Transverse colon (tissue), 4 donors: Measurements from ENCODE around the gene EZR. TPM values are rescaled to one million over a fixed set of nuclear protein-coding genes. Genes with fewer than 3 reads are reported as not detected.

Source experiments
- DNase-seq: peaks from one replicate; pipeline ENCODE4 v3.0.0-alpha.2; 2019
- H3K27ac ChIP-seq, 4 donors: fragments of 200-600 bp; sonication (generic); 2 replicates each; pipeline ENCODE4 v1.5.1; 2016 to 2018; ENCODE audit warnings: inconsistent platforms in 4 of 4
- H3K27me3 ChIP-seq: fragments of 200-600 bp; sonication (generic); 2 replicates; pipeline ENCODE4 v1.5.1; 2017; ENCODE audit warnings: inconsistent platforms
- H3K36me3 ChIP-seq, 4 donors: fragments of 200-600 bp; sonication (generic); 2 replicates each; pipeline ENCODE4 v1.5.1; 2017 to 2019; ENCODE audit warnings: inconsistent platforms in 4 of 4
- H3K4me1 ChIP-seq, 4 donors: fragments of 200-600 bp; sonication (generic); 2 replicates each; pipeline ENCODE4 v1.5.1; 2017 to 2020; ENCODE audit warnings: inconsistent platforms in 4 of 4
- H3K4me3 ChIP-seq, 4 donors: fragments of 200-600 bp; sonication (generic); 1 replicate in 1 of 4; 2 replicates in 3 of 4; pipeline versions ENCODE4 v1.5.1 to v1.6.1; 2017 to 2019; ENCODE audit warnings: inconsistent platforms in 4 of 4
- H3K9me3 ChIP-seq, 2 donors: fragments of 200-600 bp; sonication (generic); 2 replicates each; pipeline ENCODE4 v1.5.1; 2017 to 2019; ENCODE audit warnings: inconsistent platforms in 2 of 2
- CTCF ChIP-seq, 5 experiments: fragments of 200-600 bp in 3 of 5; fragments of 450-650 bp in 2 of 5; sonication (generic) in 3 of 5; IDR thresholded peaks; 1 replicate in 2 of 5; 2 replicates in 3 of 5; pipeline ENCODE4 v1.5.1; 2016 to 2017; ENCODE audit warnings: antibody characterized with exemption in 5 of 5, inconsistent platforms in 3 of 5, mild to moderate bottlenecking in 2 of 5, moderate library complexity in 1 of 5
- EP300 ChIP-seq: sonication (generic); formaldehyde crosslinking; IDR thresholded peaks from one replicate; pipeline ENCODE4 v1.6.1; 2017; ENCODE audit warnings: antibody characterized with exemption, low read depth
- POLR2A ChIP-seq: fragments of 450-650 bp; IDR thresholded peaks from one replicate; pipeline ENCODE4 v1.6.1; 2016; ENCODE audit warnings: antibody characterized with exemption, mild to moderate bottlenecking, moderate library complexity
- POLR2AphosphoS5 ChIP-seq, 3 donors: sonication (generic); formaldehyde crosslinking; IDR thresholded peaks; one replicate each; pipeline ENCODE4 v1.6.1; 2016; ENCODE audit warnings: antibody characterized with exemption in 3 of 3
- WGBS, 2 donors: methylation state at CpG; one replicate each; pipeline ENCODE4 v1.1.5; 2018; ENCODE audit warnings: low coverage in 1 of 2; 5-methylcytosine and 5-hydroxymethylcytosine counted together
- in situ Hi-C, 4 donors: fragments of 200-750 bp; cut with MboI; loops; one replicate each; pipeline versions ENCODE4 v1.15.0 to v1.15.1; 2017; ENCODE audit warnings: low sequenced_read_pairs in 3 of 4, low pct_ligation_motif_present in 1 of 4, low pct_unique_long_range_greater_than_20kb in 1 of 4
- intact Hi-C: fragments of 100-400 bp; cut with DNase I; formaldehyde crosslinking; loops from one replicate; pipeline ENCODE4 v1.15.1; 2023; ENCODE audit warnings: low total_unique reads
- total RNA-seq, 4 donors: library from RNA; depleted of rRNA; stranded (reverse); fragments of >200 nt; gene quantifications; one replicate each; pipeline ENCODE4 v1.1.0, GENCODE V29; 2016

Gene EZR
- total RNA-seq, 4 donors from 2014 or later, result 149 to 430 (median 319) TPM

DNA sequence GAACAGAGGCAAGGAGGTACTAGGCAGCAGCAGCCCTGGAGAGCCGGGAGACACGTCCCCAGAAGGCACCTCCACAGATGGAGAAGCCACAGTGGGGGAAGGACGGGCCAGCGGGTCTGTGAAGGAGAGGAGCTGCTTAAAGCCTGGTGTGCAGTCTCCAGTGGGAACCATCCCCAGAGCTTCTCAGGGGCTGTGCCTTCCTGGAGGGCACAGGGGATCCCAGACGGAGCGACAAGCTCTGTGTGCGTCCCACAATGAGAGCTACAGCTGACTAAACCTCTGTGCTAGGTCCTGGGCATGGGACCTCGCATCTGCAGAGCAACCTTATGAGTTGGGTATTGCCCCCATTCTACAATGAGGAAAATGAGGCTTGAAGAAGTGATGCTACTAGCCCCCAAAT lies 50.7 kb downstream of the EZR start:
- 92% methylated on average over 8 of the region's 8 CpGs; no CpG with 5 or more reads in 1 of the 2 donors for WGBS, 2 donors
- TF ChIP-seq CTCF (IDR thresholded peaks at IDR 0.05), result no peak
- TF ChIP-seq POLR2AphosphoS5 (IDR thresholded peaks at IDR 0.05), result peak in 1 of 3 donors; percentile 5
- no peak overlapping the region for H3K27ac ChIP-seq

GRCh38 chr6:158767709-158768108 lies 51.5 kb downstream of the EZR start:
- DNase-seq, result peak; percentile 46

More for the DNA sequence above, 50.7 kb downstream of the EZR start:
- intact Hi-C loops (no loop called here), in situ Hi-C loops (no loop called here)
- peaks cover 9 to 14% (median 13%) of the 10 kb centered on the region in 4 donors for H3K4me1 ChIP-seq
- H3K27me3 ChIP-seq, result no peaks in the 10 kb centered on the region
- no peak overlapping the region for H3K4me3 ChIP-seq
- no peaks in the 10 kb centered on the region for H3K9me3 ChIP-seq
- H3K36me3 ChIP-seq, result peaks cover 0 to 68% (median 25%) of the 10 kb centered on the region in 4 donors
- DNase-seq, result no peak

DNA sequence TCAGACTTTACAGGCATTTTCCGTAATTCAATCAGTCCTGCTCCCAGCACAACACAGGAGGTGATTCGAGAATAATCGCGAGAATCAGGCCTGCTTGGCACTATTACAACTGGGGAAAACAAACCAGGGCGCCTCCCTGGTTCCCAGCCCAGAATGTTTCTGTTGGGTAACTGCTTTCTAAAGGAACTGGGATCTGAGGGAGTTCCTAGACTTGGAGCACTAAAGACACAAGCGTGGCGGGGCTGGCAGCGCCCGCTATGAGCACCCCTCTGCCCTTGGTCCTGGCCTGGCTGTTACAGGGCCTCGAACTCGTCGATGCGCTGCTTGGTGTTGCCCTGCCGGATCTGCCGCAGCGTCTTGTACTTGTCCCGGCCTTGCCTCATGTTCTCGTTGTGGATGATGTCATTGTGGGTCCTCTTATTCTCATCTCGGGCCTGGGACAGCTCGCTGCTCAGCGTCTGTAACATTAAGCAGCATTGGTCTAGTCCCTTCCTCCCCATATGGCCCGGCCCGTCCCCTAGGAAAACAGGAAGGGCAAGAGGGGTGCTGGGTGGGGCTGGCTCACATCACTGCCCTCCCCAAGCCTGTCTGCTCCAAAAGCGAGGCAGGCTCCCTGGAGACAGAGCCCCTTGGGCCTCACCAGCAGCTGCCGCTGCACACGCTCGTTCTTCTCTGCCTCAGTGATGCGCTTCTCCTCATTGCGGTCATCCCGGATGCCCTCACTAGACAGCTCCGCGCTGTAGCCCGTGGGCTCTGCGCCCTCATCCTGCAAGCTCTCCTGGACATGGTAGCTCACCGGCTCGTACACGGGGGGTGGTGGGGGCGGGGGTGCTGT lies 52.3 kb downstream of the EZR start:
- no peak for DNase-seq
- intact Hi-C loops (no loop called here), in situ Hi-C loops (no loop called here)
- WGBS, 2 donors, result 88 to 91% methylated on average over 8 to 38 of the region's 38 CpGs
- Histone ChIP-seq H3K4me1 (peaks cover 0 to under 1% (median 0%) of the 10 kb centered on the region in 4 donors), H3K4me3 (no peak overlapping the region), H3K36me3 (peaks cover 0 to 68% (median 25%) of the 10 kb centered on the region in 4 donors), H3K27me3 (no peaks in the 10 kb centered on the region), H3K9me3 (no peaks in the 10 kb centered on the region), H3K27ac (no peak overlapping the region)
- TF ChIP-seq POLR2AphosphoS5 (IDR thresholded peaks at IDR 0.05) (peak in 1 of 3 donors; percentile 18), POLR2A (no peak), CTCF (IDR thresholded peaks at IDR 0.05) (no peak)

More at GRCh38 chr6:158767709-158768108, 51.5 kb downstream of the EZR start:
- intact Hi-C loops, result no loop called here
- WGBS, 2 donors, result 85 to 89% methylated on average over 4 to 6 of the region's 6 CpGs
- Histone ChIP-seq H3K9me3 (no peaks in the 10 kb centered on the region), H3K36me3 (peaks cover 0 to 68% (median 25%) of the 10 kb centered on the region in 4 donors), H3K27ac (no peak overlapping the region), H3K4me3 (no peak overlapping the region), H3K27me3 (no peaks in the 10 kb centered on the region), H3K4me1 (peaks cover 6 to 8% (median 8%) of the 10 kb centered on the region in 4 donors)
- in situ Hi-C loops, result no loop called here
- TF ChIP-seq EP300 (no peak), POLR2AphosphoS5 (IDR thresholded peaks at IDR 0.05) (no peak), POLR2A (no peak), CTCF (IDR thresholded peaks at IDR 0.05) (no peak)

- no peak overlapping the region for H3K4me3 ChIP-seq
- intact Hi-C loops (no loop called here), in situ Hi-C loops (no loop called here)
- no peaks in the 10 kb centered on the region for H3K27me3 ChIP-seq
- H3K9me3 ChIP-seq, result no peaks in the 10 kb centered on the region
- H3K27ac ChIP-seq, result no peak overlapping the region
- peaks cover 0 to 58% (median 22%) of the 10 kb centered on the region in 4 donors for H3K36me3 ChIP-seq
- 90 to 100% methylated on average over 1 to 13 of the region's 13 CpGs for WGBS, 2 donors
- DNase-seq, result no peak
- no peaks in the 10 kb centered on the region for H3K4me1 ChIP-seq
- TF ChIP-seq POLR2A (no peak), CTCF (IDR thresholded peaks at IDR 0.05) (no peak), POLR2AphosphoS5 (IDR thresholded peaks at IDR 0.05) (no peak), EP300 (no peak)
Observed at GRCh38 chr6:158765499-158766068, 53.6 kb downstream of the EZR start.
